SU-DHL-6 (cell line): ENCODE measurements around the gene PSMB5.

Experiments
- EZH2phosphoT487 ChIP-seq: fragments of 200-600 bp; sonication (generic), shearing (Covaris generic); conservative IDR thresholded peaks from 2 replicates; pipeline ENCODE4 v1.6.1; 2018; ENCODE audit warnings: mild to moderate bottlenecking, antibody characterized with exemption, low read length, moderate library complexity, mixed read lengths
- TF ChIP-seq, protein P1 (sequence below): fragments of 200-600 bp; sonication (generic); IDR thresholded peaks from one replicate; pipeline ENCODE4 v1.5.1; 2017; ENCODE audit warnings: antibody characterized with exemption, mild to moderate bottlenecking, low read length, moderate library complexity; ENCODE audit not compliant: insufficient read depth, poor library complexity, severe bottlenecking

DNA sequence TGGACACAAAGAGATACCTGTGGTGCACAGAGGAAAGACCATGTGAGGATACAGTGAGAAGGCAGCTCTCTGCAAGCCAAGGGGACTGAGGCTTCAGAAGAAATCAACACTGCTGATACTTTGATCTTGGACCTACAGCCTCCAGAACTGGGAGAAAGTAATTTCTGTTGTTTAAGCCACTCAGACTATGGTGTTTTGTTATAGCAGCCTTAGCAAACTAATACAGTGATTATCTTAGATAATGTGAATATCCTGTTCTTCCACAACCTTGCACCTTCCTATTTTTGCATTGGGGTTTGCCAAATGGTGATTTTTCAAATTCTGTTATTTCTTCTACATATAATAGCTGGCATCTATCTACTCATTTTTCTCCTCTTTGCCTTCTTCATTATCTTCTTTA, 16.6 kb downstream of the PSMB5 start:
- TF ChIP-seq, protein P1, sequence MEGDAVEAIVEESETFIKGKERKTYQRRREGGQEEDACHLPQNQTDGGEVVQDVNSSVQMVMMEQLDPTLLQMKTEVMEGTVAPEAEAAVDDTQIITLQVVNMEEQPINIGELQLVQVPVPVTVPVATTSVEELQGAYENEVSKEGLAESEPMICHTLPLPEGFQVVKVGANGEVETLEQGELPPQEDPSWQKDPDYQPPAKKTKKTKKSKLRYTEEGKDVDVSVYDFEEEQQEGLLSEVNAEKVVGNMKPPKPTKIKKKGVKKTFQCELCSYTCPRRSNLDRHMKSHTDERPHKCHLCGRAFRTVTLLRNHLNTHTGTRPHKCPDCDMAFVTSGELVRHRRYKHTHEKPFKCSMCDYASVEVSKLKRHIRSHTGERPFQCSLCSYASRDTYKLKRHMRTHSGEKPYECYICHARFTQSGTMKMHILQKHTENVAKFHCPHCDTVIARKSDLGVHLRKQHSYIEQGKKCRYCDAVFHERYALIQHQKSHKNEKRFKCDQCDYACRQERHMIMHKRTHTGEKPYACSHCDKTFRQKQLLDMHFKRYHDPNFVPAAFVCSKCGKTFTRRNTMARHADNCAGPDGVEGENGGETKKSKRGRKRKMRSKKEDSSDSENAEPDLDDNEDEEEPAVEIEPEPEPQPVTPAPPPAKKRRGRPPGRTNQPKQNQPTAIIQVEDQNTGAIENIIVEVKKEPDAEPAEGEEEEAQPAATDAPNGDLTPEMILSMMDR = no peak
- TF ChIP-seq EZH2phosphoT487 = no peak
